PFSK-1 (cell line): ENCODE data around the gene OR4D2.

ENCODE experiments used
- FOXP2 ChIP-seq: optimal IDR thresholded peaks from 2 replicates; pipeline ENCODE3; 2011; ENCODE audit warnings: borderline replicate concordance, control low read depth, inconsistent platforms; ENCODE audit not compliant: insufficient read depth; ENCODE audit errors: extremely low read length, extremely low read depth
- POLR2AphosphoS5 ChIP-seq: IDR thresholded peaks from 2 replicates; pipeline ENCODE4 v1.6.1; 2012; ENCODE audit warnings: low read depth, mild to moderate bottlenecking, control low read depth, low read length, moderate library complexity
- SIN3A ChIP-seq: IDR thresholded peaks from 2 replicates; pipeline ENCODE4 v1.6.1; 2012; ENCODE audit warnings: mild to moderate bottlenecking, low read length, moderate library complexity, borderline replicate concordance; ENCODE audit not compliant: insufficient read depth
- TAF1 ChIP-seq: IDR thresholded peaks from 2 replicates; pipeline ENCODE4 v1.6.1; 2012; ENCODE audit warnings: low read length, control low read depth, borderline replicate concordance; ENCODE audit not compliant: insufficient read depth
- TF ChIP-seq, protein P1 (sequence below), 2 experiments: IDR thresholded peaks; 2 replicates each; pipeline versions ENCODE4 v1.6.1 to v1.8.0; 2011 to 2012; ENCODE audit warnings: low read depth in 2 of 2, low read length in 2 of 2, control low read depth in 1 of 2, inconsistent platforms in 1 of 2, mild to moderate bottlenecking in 1 of 2, moderate library complexity in 1 of 2; ENCODE audit not compliant: insufficient read depth in 1 of 2

Gene OR4D2

DNA sequence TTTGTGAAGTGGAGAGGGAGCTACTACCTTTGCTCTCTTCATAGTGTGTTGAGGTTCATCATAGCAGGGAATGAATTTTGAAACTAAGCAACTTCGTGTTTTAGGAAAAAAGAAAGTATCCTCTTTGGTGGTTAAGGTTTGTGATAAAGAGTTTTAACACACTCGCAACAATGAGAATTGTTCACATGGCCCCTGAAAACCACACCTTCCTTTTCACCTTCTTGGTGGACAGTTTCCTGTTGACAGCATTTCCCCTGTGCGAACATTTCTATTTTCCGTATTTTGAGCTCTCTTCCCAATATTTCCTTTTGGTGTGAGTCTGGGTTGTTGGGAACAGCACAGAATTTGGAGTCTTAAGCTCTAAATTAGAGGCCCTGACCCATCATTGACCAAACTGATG lies 3.8 kb downstream of the OR4D2 start:
- TF ChIP-seq, protein P1, sequence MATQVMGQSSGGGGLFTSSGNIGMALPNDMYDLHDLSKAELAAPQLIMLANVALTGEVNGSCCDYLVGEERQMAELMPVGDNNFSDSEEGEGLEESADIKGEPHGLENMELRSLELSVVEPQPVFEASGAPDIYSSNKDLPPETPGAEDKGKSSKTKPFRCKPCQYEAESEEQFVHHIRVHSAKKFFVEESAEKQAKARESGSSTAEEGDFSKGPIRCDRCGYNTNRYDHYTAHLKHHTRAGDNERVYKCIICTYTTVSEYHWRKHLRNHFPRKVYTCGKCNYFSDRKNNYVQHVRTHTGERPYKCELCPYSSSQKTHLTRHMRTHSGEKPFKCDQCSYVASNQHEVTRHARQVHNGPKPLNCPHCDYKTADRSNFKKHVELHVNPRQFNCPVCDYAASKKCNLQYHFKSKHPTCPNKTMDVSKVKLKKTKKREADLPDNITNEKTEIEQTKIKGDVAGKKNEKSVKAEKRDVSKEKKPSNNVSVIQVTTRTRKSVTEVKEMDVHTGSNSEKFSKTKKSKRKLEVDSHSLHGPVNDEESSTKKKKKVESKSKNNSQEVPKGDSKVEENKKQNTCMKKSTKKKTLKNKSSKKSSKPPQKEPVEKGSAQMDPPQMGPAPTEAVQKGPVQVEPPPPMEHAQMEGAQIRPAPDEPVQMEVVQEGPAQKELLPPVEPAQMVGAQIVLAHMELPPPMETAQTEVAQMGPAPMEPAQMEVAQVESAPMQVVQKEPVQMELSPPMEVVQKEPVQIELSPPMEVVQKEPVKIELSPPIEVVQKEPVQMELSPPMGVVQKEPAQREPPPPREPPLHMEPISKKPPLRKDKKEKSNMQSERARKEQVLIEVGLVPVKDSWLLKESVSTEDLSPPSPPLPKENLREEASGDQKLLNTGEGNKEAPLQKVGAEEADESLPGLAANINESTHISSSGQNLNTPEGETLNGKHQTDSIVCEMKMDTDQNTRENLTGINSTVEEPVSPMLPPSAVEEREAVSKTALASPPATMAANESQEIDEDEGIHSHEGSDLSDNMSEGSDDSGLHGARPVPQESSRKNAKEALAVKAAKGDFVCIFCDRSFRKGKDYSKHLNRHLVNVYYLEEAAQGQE (IDR thresholded peaks at IDR 0.05; ENCODE audit: insufficient read depth in 1 of 2, low read depth in 2 of 2, low read length in 2 of 2), result no peak
- TF ChIP-seq FOXP2, result no peak
- TF ChIP-seq POLR2AphosphoS5, result no peak
- no peak for TF ChIP-seq SIN3A
- no peak for TF ChIP-seq TAF1

DNA sequence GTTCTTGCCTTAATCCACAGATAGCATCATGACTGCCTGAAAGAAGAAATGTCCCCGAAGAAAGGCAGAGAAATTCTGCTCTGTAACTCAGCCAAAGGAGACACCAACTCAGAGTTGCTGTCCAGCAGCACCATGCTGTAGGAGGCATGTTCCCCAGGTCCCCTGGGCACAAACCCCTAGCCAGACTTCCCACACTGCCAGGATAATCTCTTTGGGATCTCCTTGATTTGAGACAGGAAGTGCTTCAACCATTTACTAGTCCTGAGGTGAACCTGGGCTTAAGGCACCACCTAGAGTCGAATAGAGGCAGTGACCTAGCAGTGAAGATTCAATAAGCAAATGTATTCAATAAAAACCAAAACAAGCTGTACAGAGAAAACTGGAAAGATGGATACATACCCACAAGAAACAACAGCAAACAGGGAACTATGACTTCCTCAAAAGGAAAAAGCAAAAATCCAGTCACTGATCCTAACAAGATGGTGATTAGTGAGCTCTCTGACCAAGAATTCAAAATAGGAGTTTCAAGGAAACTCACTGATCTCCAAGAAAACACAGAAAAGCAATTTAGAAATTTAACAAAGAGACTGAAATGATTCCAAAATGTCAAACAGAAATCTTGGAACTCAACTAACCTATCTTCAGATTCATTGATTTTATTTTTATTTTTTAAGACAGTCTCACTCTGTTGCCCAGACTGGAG lies 5.7 kb downstream of the OR4D2 start:
- TF ChIP-seq, protein P1 (IDR thresholded peaks at IDR 0.05; ENCODE audit: insufficient read depth in 1 of 2, low read depth in 2 of 2, low read length in 2 of 2), result peak; percentile 71 to 90
- no peak for TF ChIP-seq SIN3A

DNA sequence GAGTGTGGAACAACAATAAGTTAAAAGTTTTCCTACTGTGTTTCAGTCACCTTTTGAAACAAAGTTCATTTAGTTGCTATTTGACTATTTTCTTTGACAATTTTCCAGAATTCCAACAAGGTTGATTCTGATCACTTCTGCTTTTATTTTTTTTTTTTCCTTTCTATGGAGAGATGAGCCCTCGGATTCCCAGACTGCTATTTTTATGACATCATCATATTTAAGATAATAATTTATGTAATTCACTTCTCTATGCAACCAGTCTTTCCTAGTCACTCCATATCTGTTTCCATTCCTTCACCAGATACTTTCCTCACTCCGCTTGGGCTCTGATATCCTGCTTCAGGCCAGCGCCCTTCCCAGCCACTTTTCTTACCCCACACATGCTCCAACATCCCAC lies 8.1 kb downstream of the OR4D2 start:
- TF ChIP-seq FOXP2, result no peak
- TF ChIP-seq, protein P1 (IDR thresholded peaks at IDR 0.05; ENCODE audit: insufficient read depth in 1 of 2, low read depth in 2 of 2, low read length in 2 of 2), result no peak
- TF ChIP-seq TAF1, result no peak
- TF ChIP-seq POLR2AphosphoS5, result no peak
- no peak for TF ChIP-seq SIN3A

- TF ChIP-seq TAF1, result no peak
- TF ChIP-seq, protein P1 (IDR thresholded peaks at IDR 0.05; ENCODE audit: insufficient read depth in 1 of 2, low read depth in 2 of 2, low read length in 2 of 2), result peak; percentile 84 to 97
Observed at GRCh38 chr17:58176200-58176599, 9.4 kb downstream of the OR4D2 start.

- no peak for TF ChIP-seq FOXP2
- TF ChIP-seq TAF1, result no peak
- no peak for TF ChIP-seq SIN3A
- TF ChIP-seq POLR2AphosphoS5, result no peak
- TF ChIP-seq, protein P1 (IDR thresholded peaks at IDR 0.05; ENCODE audit: insufficient read depth in 1 of 2, low read depth in 2 of 2, low read length in 2 of 2), result no peak
Observed at GRCh38 chr17:58181796-58182195, 15.0 kb downstream of the OR4D2 start.
